Heart right ventricle (tissue), 16 donors: ENCODE measurements around the gene AUTS2. TPM values are rescaled to one million over a fixed set of nuclear protein-coding genes. Genes with fewer than 3 reads are reported as not detected.

Experiments used
- ATAC-seq, 8 donors: fragments of 200-7000 bp; cut with Tn5 transposase; one replicate each; pipeline ENCODE4 v1.9.1; 2020; ENCODE audit warnings: mild to moderate bottlenecking in 8 of 8, moderate library complexity in 8 of 8, moderate number of reproducible peaks in 1 of 8
- DNase-seq, 2 donors: peaks; one replicate each; pipeline ENCODE4 v3.0.0-alpha.2; 2020
- H3K27ac ChIP-seq, 10 donors: fragments of 200-600 bp; sonication (generic) in 2 of 10; one replicate each; pipeline versions ENCODE4 v1.5.0 to v1.8.0; 2020 to 2022; ENCODE audit warnings: mild to moderate bottlenecking in 3 of 10
- H3K27me3 ChIP-seq, 7 donors: fragments of 200-600 bp; one replicate each; pipeline ENCODE4 v1.8.0; 2021 to 2022; ENCODE audit warnings: mild to moderate bottlenecking in 2 of 7
- H3K36me3 ChIP-seq, 9 donors: fragments of 200-600 bp; sonication (generic) in 1 of 9; one replicate each; pipeline versions ENCODE4 v1.5.0 to v1.8.0; 2020 to 2022; ENCODE audit warnings: mild to moderate bottlenecking in 2 of 9
- H3K4me1 ChIP-seq, 9 donors: fragments of 200-600 bp; sonication (generic) in 1 of 9; one replicate each; pipeline versions ENCODE4 v1.5.0 to v1.8.0; 2020 to 2022; ENCODE audit warnings: mild to moderate bottlenecking in 4 of 9
- H3K4me3 ChIP-seq, 10 donors: fragments of 200-600 bp; sonication (generic) in 2 of 10; one replicate each; pipeline versions ENCODE4 v1.5.0 to v1.8.0; 2020 to 2022; ENCODE audit warnings: mild to moderate bottlenecking in 7 of 10, moderate library complexity in 2 of 10
- H3K9me3 ChIP-seq, 11 donors: fragments of 200-600 bp in 10 of 11; sonication (generic) in 2 of 11; one replicate each; pipeline versions ENCODE4 v1.5.0 to v1.8.0; 2013 to 2022; ENCODE audit warnings: mild to moderate bottlenecking in 2 of 11, control low read depth in 1 of 11, moderate library complexity in 1 of 11
- WGBS, 2 donors: extraction: QIAGEN DNeasy Blood & Tissue Kit; methylation state at CpG; one replicate each; pipeline ENCODE4 v1.1.7; 2013; ENCODE audit warnings: inconsistent platforms in 1 of 2; 5-methylcytosine and 5-hydroxymethylcytosine counted together
- intact Hi-C, 10 donors: fragments of 100-400 bp; cut with DNase I; formaldehyde crosslinking; loops; one replicate each; pipeline versions ENCODE4 v1.11.1 to v1.14.2; 2022
- polyA plus RNA-seq, 2 donors: library from polyadenylated mRNA; stranded (reverse); fragments of 200-250 nt; gene quantifications; one replicate each; pipeline ENCODE4 v1.2.3, GENCODE V29; 2013
- total RNA-seq, 10 donors: library from RNA; stranded (reverse); fragmentation: NEBNext Ultra II Directional in 3 of 10; extraction: Animal tissue kit (Norgen Biotek cat#: 25700) in 3 of 10; gene quantifications; one replicate each; pipeline versions ENCODE4 v1.2.1 to v1.2.4, GENCODE V29; 2021 to 2023
- TF ChIP-seq, protein P1 (sequence below), 9 donors: fragments of 200-600 bp; sonication (generic) in 2 of 9; IDR thresholded peaks; one replicate each; pipeline versions ENCODE4 v1.5.0 to v1.8.0; 2021 to 2022; ENCODE audit warnings: antibody characterized with exemption in 9 of 9, mild to moderate bottlenecking in 5 of 9, moderate library complexity in 1 of 9
- donor health status: Arrhythmogenic right ventricular cardiomyopathy.
- donor health status: ischemic (EF 13 %, LVEDD 7.1; RV severe dilation, severe dysfunction).
- donor health status: healthy with polysubstance abuse.
- donor health status: DM: no; HTN: yes; CAD: no.
- donor health status: DM: no; HTN: no; CAD: no.
- donor health status: ischemic (EF 25% LVEDD 6.9; RV normal size, moderate dysfunction).
- donor health status: ischemic (EF 25% LVEDD 5.7; RV mildly dilated, moderate dysfunction).
- donor health status: healthy.
- donor health status: DM: yes; HTN: yes; CAD: no.
- donor health status: Ischemic cardiomyopathy.
- donor health status: ischemic (EF 35%, LVEDD 5.7; RV mildly dilated, moderate dysfunction).
- donor health status: nonischemic (EF 11% LVEDD 7.7; RV severe dilation, severe dysfunction).
- donor health status: DM: yes; HTN: yes; CAD: no.
- donor health status: PGD.
- donor health status: ischemic (EF 29% LVEDD 5.4; RV normal size, mild dysfunction).
- donor health status: nonischemic (EF 23%, LVEDD 6.1; RV moderate dilation, normal function).

The AUTS2 gene
- total and polyA plus RNA-seq, 12 donors, result 1.6 to 11.2 (median 7.3) TPM

DNA sequence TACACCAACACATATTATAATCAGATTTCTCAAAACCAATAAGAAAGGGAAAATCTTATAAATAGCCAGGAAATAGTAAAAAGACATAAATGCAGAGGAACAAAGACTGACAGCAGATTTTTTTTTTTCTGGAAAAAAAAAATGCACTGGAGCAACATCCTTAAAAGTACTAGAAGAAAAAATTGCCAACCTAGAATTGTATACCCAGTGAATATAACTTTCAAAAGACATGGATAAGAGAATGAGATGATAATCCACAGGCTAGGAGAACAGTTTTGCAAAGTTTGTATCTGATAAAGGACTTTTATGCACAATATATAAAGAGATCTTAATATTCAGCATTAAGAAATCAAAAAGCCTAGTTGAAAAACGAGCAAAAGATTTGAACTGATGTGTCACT is 554.0 kb downstream of the AUTS2 start:
- no peaks in the 10 kb centered on the region for H3K36me3 ChIP-seq
- H3K27me3 ChIP-seq, result no peaks in the 10 kb centered on the region
- H3K9me3 ChIP-seq, result peaks cover 0 to 24% (median 7%) of the 10 kb centered on the region in 11 donors
- H3K27ac ChIP-seq, result no peak overlapping the region
- TF ChIP-seq, protein P1, sequence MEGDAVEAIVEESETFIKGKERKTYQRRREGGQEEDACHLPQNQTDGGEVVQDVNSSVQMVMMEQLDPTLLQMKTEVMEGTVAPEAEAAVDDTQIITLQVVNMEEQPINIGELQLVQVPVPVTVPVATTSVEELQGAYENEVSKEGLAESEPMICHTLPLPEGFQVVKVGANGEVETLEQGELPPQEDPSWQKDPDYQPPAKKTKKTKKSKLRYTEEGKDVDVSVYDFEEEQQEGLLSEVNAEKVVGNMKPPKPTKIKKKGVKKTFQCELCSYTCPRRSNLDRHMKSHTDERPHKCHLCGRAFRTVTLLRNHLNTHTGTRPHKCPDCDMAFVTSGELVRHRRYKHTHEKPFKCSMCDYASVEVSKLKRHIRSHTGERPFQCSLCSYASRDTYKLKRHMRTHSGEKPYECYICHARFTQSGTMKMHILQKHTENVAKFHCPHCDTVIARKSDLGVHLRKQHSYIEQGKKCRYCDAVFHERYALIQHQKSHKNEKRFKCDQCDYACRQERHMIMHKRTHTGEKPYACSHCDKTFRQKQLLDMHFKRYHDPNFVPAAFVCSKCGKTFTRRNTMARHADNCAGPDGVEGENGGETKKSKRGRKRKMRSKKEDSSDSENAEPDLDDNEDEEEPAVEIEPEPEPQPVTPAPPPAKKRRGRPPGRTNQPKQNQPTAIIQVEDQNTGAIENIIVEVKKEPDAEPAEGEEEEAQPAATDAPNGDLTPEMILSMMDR (IDR thresholded peaks at IDR 0.05), result no peak
- no peak for DNase-seq
- no peak for ATAC-seq
- H3K4me3 ChIP-seq, result no peak overlapping the region
- WGBS, 2 donors, result 97 to 98% methylated on average over 1 of the region's 1 CpG
- intact Hi-C loops, result no loop called here
- no peaks in the 10 kb centered on the region for H3K4me1 ChIP-seq

DNA sequence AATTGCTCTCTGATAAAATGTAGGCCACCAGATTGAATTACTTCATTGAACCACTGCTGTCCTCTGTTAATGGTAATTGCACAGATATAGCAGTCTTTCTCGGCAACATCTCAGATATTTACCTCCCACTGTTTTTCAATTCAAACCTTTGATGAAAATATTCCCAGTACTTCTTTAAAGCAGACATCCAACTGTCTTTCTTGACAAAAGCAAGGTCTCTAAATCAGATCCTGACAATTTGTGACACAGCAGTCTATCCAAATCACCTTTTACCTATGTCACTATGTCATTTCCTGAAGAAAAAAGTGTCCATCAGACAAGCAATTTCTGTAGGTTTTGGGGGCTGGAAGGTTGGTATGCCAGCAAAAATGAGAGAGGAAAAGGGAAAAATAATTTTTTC is 555.7 kb downstream of the AUTS2 start:
- H3K4me1 ChIP-seq, result no peaks in the 10 kb centered on the region
- H3K9me3 ChIP-seq, result peaks cover 0 to 24% (median 7%) of the 10 kb centered on the region in 11 donors
- DNase-seq, result no peak
- intact Hi-C loops, result no loop called here
- H3K27me3 ChIP-seq, result no peaks in the 10 kb centered on the region
- no peak for ATAC-seq
- no peak overlapping the region for H3K4me3 ChIP-seq
- TF ChIP-seq, protein P1 (IDR thresholded peaks at IDR 0.05), result no peak
- H3K27ac ChIP-seq, result no peak overlapping the region
- WGBS, 2 donors, result 88 to 90% methylated on average over 1 of the region's 1 CpG
- no peaks in the 10 kb centered on the region for H3K36me3 ChIP-seq

DNA sequence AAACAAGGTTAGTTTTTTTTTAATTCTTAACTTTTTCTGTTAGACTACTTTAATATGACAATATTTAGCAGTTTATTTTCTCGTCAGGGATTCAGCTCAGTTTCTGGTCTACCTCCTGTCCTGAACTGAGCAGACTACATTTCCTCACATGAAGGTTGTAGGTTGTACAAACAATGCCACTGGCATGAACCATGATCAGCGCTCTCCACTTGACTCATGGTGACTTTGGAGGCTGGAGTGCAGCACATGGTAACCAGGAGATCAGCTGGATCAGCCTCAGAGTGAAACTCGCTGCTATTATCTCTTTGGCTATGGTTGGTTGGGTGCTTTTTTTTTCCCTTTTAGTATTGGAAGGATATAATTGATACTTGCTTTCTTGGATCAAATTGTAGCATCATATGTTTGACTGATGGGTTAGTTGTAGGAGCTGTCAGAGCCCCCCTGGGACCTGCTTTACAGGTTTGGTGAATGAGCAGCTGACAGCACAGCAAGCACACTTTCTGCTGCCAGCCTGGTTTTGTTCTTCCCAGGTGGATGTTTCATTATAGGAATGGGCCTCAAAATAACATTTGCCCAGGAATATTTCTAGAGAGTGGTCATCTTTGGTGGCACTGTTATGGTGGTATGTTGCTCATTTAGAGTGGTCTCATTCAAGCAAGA is 556.4 kb downstream of the AUTS2 start:
- no peaks in the 10 kb centered on the region for H3K4me1 ChIP-seq
- H3K9me3 ChIP-seq, result peaks cover 0 to 24% (median 7%) of the 10 kb centered on the region in 11 donors
- ATAC-seq, result no peak
- H3K27me3 ChIP-seq, result no peaks in the 10 kb centered on the region
- intact Hi-C loops, result no loop called here
- H3K4me3 ChIP-seq, result no peak overlapping the region
- WGBS, 2 donors, result 74 to 94% methylated on average over 3 of the region's 3 CpGs
- no peaks in the 10 kb centered on the region for H3K36me3 ChIP-seq
- TF ChIP-seq, protein P1 (IDR thresholded peaks at IDR 0.05), result no peak
- no peak overlapping the region for H3K27ac ChIP-seq
- DNase-seq, result no peak

DNA sequence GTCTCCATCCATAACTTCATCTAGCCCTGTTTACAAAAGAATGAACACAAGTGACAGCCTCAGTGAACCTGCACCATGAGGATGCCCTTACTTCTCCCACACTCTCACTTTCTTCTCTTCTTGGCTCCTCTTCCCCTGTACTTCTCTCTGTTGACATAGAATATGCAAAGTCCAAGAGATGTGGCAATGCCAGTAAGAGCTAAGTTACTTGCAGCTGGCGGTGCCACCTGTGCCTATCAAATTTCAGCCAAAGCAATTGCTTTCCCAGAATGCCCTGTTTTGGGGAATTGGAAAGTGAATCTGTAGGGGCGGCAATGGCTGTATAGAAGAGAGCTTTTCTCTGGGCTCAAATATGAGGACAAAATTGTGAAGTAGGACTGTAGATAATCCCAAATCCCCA is 557.8 kb downstream of the AUTS2 start:
- 98 to 99% methylated on average over 2 of the region's 2 CpGs for WGBS, 2 donors
- Histone ChIP-seq H3K9me3 (peaks cover 0 to 22% (median 7%) of the 10 kb centered on the region in 11 donors), H3K36me3 (no peaks in the 10 kb centered on the region), H3K27me3 (no peaks in the 10 kb centered on the region), H3K4me1 (no peaks in the 10 kb centered on the region), H3K27ac (no peak overlapping the region), H3K4me3 (no peak overlapping the region)
- intact Hi-C loops, result no loop called here
- TF ChIP-seq, protein P1 (IDR thresholded peaks at IDR 0.05), result no peak
- DNase-seq (no peak), ATAC-seq (no peak)
